GM12874 (cell line): ENCODE measurements around the gene ATRIP.

Source experiments
- TF ChIP-seq, protein P1 (sequence below): IDR thresholded peaks from 2 replicates; pipeline ENCODE4 v1.5.1; 2011; ENCODE audit warnings: low read depth, mild to moderate bottlenecking, control low read depth, low read length, moderate library complexity; ENCODE audit not compliant: insufficient read depth

The ATRIP gene

DNA sequence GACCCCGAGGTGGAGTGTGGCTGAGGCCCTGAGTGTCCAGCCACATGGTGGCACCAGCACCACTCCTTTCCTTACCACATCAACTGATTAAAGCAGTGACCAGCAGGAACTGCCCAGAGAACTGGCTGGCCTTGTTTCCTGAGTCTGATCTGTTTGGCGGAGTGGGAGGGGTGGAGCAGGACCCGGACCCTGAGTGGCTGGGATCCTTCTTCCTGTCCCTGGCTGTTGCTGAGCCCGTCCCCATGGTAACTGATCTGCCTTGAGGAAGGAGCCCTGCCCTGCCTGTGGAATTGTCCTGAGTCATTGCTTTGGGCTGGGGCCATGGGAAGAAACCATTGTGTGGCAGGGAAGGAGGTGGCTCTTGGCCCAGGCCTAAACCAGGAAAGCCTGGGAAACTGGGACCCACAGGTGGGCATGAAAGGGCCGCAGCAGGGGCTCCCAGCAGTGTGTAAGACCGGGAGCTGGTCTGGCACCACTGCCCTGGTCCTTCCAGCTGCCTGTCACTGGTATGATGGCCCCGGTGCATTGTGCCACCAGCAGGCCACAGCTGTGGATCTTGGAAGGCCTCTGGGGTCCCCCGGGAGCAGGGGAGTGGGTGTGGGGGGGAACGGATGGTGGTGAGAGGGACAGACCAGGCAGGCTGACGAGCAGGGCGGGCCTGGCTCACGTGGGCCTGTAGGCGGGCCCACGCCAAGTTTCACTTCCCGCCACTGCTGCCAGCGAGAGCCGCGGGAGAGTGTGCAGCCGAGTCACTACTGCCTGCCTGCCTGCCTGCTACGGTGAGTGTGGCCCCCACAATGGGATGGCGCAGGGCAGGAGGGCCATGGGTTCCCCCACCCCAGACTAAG is 19.2 kb downstream of the ATRIP start:
- TF ChIP-seq, protein P1, sequence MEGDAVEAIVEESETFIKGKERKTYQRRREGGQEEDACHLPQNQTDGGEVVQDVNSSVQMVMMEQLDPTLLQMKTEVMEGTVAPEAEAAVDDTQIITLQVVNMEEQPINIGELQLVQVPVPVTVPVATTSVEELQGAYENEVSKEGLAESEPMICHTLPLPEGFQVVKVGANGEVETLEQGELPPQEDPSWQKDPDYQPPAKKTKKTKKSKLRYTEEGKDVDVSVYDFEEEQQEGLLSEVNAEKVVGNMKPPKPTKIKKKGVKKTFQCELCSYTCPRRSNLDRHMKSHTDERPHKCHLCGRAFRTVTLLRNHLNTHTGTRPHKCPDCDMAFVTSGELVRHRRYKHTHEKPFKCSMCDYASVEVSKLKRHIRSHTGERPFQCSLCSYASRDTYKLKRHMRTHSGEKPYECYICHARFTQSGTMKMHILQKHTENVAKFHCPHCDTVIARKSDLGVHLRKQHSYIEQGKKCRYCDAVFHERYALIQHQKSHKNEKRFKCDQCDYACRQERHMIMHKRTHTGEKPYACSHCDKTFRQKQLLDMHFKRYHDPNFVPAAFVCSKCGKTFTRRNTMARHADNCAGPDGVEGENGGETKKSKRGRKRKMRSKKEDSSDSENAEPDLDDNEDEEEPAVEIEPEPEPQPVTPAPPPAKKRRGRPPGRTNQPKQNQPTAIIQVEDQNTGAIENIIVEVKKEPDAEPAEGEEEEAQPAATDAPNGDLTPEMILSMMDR, result peak; percentile 69

DNA sequence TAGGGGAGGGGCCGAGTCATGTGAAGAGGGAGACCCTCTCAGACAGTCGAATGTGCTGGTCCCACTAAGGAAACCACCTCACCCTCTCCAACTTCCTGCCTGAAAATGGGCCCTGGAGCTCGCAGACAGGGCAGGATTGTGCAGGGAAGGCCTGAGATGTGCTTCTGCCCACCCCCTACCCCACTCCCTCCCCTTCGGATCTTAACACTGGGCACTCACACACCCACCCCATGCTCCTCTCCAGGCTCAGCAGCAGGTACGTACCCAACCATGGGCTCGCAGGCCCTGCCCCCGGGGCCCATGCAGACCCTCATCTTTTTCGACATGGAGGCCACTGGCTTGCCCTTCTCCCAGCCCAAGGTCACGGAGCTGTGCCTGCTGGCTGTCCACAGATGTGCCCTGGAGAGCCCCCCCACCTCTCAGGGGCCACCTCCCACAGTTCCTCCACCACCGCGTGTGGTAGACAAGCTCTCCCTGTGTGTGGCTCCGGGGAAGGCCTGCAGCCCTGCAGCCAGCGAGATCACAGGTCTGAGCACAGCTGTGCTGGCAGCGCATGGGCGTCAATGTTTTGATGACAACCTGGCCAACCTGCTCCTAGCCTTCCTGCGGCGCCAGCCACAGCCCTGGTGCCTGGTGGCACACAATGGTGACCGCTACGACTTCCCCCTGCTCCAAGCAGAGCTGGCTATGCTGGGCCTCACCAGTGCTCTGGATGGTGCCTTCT is 20.0 kb downstream of the ATRIP start:
- TF ChIP-seq, protein P1, result no peak

DNA sequence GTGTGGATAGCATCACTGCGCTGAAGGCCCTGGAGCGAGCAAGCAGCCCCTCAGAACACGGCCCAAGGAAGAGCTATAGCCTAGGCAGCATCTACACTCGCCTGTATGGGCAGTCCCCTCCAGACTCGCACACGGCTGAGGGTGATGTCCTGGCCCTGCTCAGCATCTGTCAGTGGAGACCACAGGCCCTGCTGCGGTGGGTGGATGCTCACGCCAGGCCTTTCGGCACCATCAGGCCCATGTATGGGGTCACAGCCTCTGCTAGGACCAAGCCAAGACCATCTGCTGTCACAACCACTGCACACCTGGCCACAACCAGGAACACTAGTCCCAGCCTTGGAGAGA is 20.5 kb downstream of the ATRIP start:
- TF ChIP-seq, protein P1, result no peak

DNA sequence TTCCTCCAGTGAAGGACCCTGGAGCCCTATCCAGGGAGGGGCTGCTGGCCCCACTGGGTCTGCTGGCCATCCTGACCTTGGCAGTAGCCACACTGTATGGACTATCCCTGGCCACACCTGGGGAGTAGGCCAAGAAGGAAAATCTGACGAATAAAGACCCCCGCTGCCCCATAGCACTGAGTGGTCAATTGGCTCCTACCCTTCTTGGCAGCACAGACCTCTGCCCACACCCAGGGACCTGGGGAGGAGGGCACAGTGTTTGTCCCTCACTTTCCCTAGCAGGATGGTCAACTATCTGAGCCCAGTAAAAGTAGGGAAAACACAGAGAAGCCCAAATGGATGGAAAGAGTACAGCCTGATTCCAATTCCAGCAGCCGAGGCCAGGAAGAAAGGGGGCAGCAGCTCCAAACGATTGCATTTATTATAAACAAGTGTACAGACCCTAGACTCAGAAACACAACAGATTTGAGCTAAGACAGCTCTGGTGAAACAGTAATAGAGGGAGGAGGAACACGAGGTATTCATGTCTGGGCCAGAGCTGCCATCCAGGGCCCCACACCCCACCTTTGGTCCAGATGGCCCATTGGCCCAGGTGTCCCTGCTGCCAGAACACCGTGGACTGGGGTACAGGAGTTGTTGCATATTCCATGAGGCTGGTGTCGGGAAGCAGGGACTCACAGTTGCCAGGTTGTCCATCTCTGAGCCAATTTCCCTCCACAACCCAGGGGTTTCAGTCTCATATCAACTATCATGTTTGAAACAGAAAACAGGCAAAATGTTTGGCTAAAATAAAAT is 21.1 kb downstream of the ATRIP start:
- TF ChIP-seq, protein P1, result no peak

DNA sequence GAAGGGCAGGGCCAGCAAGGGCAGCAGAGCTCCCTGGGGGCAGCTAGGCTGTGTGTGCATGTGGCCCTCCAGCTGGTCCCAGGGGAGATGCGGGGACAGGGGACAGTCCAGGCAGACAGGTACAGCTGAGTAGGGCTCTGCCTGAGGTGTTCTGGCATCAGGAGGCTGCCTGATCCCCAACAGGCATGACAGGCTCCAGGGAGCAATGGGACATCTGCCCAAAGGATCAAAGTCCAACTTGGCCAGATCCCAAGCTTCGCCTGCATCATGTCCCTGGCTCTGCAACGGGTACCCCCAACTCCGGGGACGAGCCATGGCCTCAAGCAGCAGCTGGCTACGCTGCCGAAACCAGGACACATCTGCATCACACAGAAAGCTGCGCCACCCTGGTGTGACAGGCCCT is 21.8 kb downstream of the ATRIP start:
- TF ChIP-seq, protein P1, result no peak

DNA sequence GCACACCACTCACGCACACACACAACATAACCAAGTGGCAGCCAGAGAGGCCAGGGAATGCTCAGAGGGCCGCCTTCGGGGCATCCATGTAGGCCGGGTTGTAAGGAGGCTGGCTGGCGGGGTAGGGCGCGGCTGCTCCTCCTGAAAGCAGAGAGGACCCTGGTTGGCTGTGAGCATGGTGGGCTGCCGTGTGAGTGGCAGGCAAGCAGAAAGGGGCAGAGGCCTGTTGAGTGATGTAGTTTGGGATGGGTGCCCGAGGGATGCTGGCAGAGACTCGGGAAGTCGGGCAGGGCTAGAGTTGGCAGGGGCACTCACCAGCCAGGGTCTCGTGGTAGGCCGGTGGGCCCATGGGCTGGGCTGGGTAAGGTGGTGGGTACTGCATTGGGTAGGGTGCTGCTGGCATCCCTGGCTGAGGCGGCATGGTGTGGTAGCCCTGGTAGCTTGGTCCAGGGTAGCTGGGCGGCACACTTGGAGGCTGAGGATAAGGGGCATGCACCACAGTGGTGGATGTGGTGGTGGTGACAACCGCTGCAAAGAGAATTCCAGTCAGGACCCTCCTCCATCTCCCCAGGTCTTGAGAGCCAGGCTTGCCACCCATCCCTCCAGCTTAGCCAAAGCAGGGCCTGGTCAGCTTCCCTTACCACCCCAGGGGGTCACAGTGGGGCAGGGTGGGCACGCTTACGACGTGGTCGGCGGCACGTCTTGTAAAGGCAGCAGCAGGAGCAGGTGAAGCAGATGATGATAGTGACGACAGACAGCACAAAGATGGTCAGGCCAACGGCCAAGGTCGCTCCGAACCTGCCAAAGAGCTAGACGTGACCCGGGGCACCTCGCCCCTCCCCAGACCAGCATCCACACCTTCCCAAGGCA is 22.7 kb downstream of the ATRIP start:
- TF ChIP-seq, protein P1, result no peak
